GM20000 (cell line): ENCODE results near the gene CARD19.
"Not testable (repeated sequence)": the region's sequence is repeated elsewhere in the genome, so short reads cannot be mapped to it uniquely, and the experiment has no call there.

Experiments used
- DNase-seq: peaks from one replicate; pipeline ENCODE4 v3.0.0; 2012; ENCODE audit warnings: low spot score
- CTCF ChIP-seq: IDR thresholded peaks from 2 replicates; pipeline ENCODE4 v1.5.1; 2012; ENCODE audit warnings: mild to moderate bottlenecking, control low read depth; ENCODE audit errors: extremely low read depth, missing control alignments

CARD19 gene

GRCh38 chr9:93100276-93100636 is 4.2 kb downstream of the CARD19 start:
- TF ChIP-seq CTCF, result no peak
- no peak for DNase-seq

- DNase-seq, result not testable (repeated sequence)
These were observed 5.1 kb downstream of the CARD19 start for GRCh38 chr9:93101086-93101485.

- TF ChIP-seq CTCF, result no peak
- no peak for DNase-seq
These were observed 9.6 kb downstream of the CARD19 start for GRCh38 chr9:93105620-93106019.

GRCh38 chr9:93107151-93107824 is 11.3 kb downstream of the CARD19 start:
- no peak for TF ChIP-seq CTCF
- DNase-seq, result no peak

- no peak for TF ChIP-seq CTCF
- no peak for DNase-seq
These were observed 11.8 kb downstream of the CARD19 start for GRCh38 chr9:93107825-93108161.

- DNase-seq, result no peak
- TF ChIP-seq CTCF, result peak; percentile 7
These were observed 12.4 kb downstream of the CARD19 start for GRCh38 chr9:93108291-93109041.

GRCh38 chr9:93110311-93110855 is 14.4 kb downstream of the CARD19 start:
- no peak for TF ChIP-seq CTCF
- DNase-seq, result no peak
